Esophagus squamous epithelium (tissue), 5 donors: ENCODE measurements around the gene MIEN1. TPM values are rescaled to one million over a fixed set of nuclear protein-coding genes. Genes with fewer than 3 reads are reported as not detected.

ENCODE experiments used
- DNase-seq: peaks from one replicate; lab custom pipeline; 2025; lab: John Stamatoyannopoulos, UW
- H3K27ac ChIP-seq, 4 donors: fragments of 200-600 bp; sonication (generic); one replicate each; pipeline ENCODE4 v1.5.1; 2016 to 2019; ENCODE audit warnings: mild to moderate bottlenecking in 1 of 4
- H3K27me3 ChIP-seq, 4 donors: fragments of 200-600 bp; sonication (generic); 1 replicate in 3 of 4; 2 replicates in 1 of 4; pipeline versions ENCODE4 v1.5.1 to v1.6.0; 2017 to 2021; ENCODE audit warnings: antibody characterized with exemption in 1 of 4
- H3K36me3 ChIP-seq, 3 donors: fragments of 200-600 bp; sonication (generic); one replicate each; pipeline ENCODE4 v1.5.1; 2016 to 2019
- H3K4me1 ChIP-seq, 3 donors: fragments of 200-600 bp; sonication (generic); one replicate each; pipeline ENCODE4 v1.5.1; 2017 to 2019
- H3K4me3 ChIP-seq, 4 donors: fragments of 200-600 bp; sonication (generic); 1 replicate in 3 of 4; 2 replicates in 1 of 4; pipeline ENCODE4 v1.5.1; 2016 to 2019; ENCODE audit warnings: mild to moderate bottlenecking in 2 of 4, moderate library complexity in 1 of 4
- H3K9me3 ChIP-seq, 3 donors: fragments of 200-600 bp; sonication (generic); one replicate each; pipeline ENCODE4 v1.5.1; 2016 to 2019
- POLR2A ChIP-seq, 4 donors: fragments of 450-650 bp; IDR thresholded peaks; one replicate each; pipeline ENCODE4 v1.6.1; 2017; ENCODE audit warnings: antibody characterized with exemption in 4 of 4, mild to moderate bottlenecking in 4 of 4, moderate library complexity in 3 of 4
- WGBS, 2 donors: methylation state at CpG; one replicate each; pipeline ENCODE4 v1.1.5; 2018; 5-methylcytosine and 5-hydroxymethylcytosine counted together
- intact Hi-C: fragments of 100-400 bp; cut with DNase I; formaldehyde crosslinking; loops from one replicate; pipeline ENCODE4 v1.15.0; 2022
- total RNA-seq, 4 donors: library from RNA; depleted of rRNA; stranded (reverse); fragments of >200 nt; gene quantifications; one replicate each; pipeline ENCODE4 v1.1.0, GENCODE V29; 2016
- TF ChIP-seq, protein P1 (sequence below), 6 experiments: fragments of 450-650 bp in 4 of 6; fragments of 200-600 bp in 2 of 6; sonication (generic) in 2 of 6; IDR thresholded peaks; one replicate each; pipeline ENCODE4 v1.5.1; 2016 to 2019; ENCODE audit warnings: antibody characterized with exemption in 6 of 6, mild to moderate bottlenecking in 4 of 6, moderate library complexity in 4 of 6
- donor health status: DM: yes; HTN: yes; CAD: no.

MIEN1 gene
- total RNA-seq, 4 donors from 2014 or later: 44.4 to 55.2 (median 53.2) TPM

DNA sequence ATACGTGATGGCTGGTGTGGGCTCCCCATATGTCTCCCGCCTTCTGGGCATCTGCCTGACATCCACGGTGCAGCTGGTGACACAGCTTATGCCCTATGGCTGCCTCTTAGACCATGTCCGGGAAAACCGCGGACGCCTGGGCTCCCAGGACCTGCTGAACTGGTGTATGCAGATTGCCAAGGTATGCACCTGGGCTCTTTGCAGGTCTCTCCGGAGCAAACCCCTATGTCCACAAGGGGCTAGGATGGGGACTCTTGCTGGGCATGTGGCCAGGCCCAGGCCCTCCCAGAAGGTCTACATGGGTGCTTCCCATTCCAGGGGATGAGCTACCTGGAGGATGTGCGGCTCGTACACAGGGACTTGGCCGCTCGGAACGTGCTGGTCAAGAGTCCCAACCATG is 5.6 kb downstream of the MIEN1 start:
- Histone ChIP-seq H3K27ac (no peak overlapping the region), H3K9me3 (no peaks in the 10 kb centered on the region), H3K4me1 (peaks cover 8 to 37% (median 9%) of the 10 kb centered on the region in 3 donors), H3K27me3 (no peaks in the 10 kb centered on the region), H3K4me3 (no peak overlapping the region), H3K36me3 (peaks cover 16 to 96% (median 27%) of the 10 kb centered on the region in 3 donors)
- TF ChIP-seq POLR2A (IDR thresholded peaks at IDR 0.05): no peak
- TF ChIP-seq, protein P1, sequence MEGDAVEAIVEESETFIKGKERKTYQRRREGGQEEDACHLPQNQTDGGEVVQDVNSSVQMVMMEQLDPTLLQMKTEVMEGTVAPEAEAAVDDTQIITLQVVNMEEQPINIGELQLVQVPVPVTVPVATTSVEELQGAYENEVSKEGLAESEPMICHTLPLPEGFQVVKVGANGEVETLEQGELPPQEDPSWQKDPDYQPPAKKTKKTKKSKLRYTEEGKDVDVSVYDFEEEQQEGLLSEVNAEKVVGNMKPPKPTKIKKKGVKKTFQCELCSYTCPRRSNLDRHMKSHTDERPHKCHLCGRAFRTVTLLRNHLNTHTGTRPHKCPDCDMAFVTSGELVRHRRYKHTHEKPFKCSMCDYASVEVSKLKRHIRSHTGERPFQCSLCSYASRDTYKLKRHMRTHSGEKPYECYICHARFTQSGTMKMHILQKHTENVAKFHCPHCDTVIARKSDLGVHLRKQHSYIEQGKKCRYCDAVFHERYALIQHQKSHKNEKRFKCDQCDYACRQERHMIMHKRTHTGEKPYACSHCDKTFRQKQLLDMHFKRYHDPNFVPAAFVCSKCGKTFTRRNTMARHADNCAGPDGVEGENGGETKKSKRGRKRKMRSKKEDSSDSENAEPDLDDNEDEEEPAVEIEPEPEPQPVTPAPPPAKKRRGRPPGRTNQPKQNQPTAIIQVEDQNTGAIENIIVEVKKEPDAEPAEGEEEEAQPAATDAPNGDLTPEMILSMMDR (IDR thresholded peaks at IDR 0.05): no peak
- DNase-seq: no peak
- WGBS, 2 donors: 94% methylated on average over 5 of the region's 13 CpGs; no CpG with 5 or more reads in 1 of the 2 donors
- intact Hi-C loops: no loop called here

DNA sequence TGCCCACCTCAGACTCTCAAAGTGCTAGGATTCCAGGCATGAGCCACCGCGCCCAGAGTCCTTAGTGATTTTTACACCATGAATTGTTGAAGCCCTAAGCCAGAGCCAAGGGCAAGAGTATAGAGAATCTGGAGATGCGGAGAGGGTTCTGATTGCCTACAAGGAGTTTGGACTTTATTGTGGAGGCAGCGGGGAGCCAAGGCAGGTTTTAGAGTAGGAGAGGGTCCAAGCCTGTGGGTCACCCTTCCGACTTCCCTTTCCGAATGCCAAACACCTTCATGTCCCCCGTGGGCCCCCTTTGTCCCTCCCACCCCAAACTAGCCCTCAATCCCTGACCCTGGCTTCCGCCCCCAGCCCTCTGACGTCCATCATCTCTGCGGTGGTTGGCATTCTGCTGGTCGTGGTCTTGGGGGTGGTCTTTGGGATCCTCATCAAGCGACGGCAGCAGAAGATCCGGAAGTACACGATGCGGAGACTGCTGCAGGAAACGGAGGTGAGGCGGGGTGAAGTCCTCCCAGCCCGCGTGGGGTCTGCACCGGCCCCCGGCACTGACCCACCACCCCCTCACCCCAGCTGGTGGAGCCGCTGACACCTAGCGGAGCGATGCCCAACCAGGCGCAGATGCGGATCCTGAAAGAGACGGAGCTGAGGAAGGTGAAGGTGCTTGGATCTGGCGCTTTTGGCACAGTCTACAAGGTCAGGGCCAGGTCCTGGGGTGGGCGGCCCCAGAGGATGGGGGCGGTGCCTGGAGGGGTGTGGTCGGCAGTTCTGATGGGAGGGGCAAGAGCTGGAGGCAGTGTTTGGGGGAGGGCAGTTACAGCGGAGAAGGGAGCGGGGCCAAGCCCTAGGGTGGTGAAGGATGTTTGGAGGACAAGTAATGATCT is 7.1 kb downstream of the MIEN1 start:
- 82 to 96% methylated on average over 4 to 16 of the region's 34 CpGs for WGBS, 2 donors
- no peaks in the 10 kb centered on the region for H3K9me3 ChIP-seq
- H3K36me3 ChIP-seq: peaks cover 16 to 99% (median 22%) of the 10 kb centered on the region in 3 donors
- peak overlapping the region in 2 of 4 donors; percentile 30 to 48 for H3K27ac ChIP-seq
- peaks cover 0 to 35% (median 0%) of the 10 kb centered on the region in 3 donors for H3K4me1 ChIP-seq
- TF ChIP-seq, protein P1 (IDR thresholded peaks at IDR 0.05): no peak
- no peak for TF ChIP-seq POLR2A (IDR thresholded peaks at IDR 0.05)
- intact Hi-C loops: no loop called here
- no peaks in the 10 kb centered on the region for H3K27me3 ChIP-seq
- DNase-seq: no peak
- H3K4me3 ChIP-seq: no peak overlapping the region

DNA sequence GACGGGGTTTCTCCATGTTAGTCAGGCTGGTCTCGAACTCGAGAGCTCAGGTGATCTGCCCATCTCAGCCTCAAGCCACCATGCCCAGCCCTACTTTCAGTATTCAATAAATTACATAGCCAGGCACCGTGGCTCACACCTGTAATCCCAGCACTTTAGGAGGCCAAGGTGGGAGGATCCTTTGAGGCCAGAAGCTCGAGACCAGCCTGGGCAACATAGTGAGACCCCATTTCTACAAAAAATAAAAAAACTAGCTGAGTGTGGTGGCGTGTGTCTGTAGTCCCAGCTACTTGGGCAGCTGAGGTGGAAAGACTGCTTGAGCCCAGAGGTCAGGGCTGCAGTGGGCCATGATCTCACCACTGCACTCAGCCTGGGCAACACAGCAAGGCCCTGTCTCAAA is 8.2 kb downstream of the MIEN1 start:
- Histone ChIP-seq H3K9me3 (no peaks in the 10 kb centered on the region), H3K27ac (no peak overlapping the region), H3K36me3 (peaks cover 16 to 99% (median 17%) of the 10 kb centered on the region in 3 donors), H3K27me3 (no peaks in the 10 kb centered on the region), H3K4me1 (peaks cover 0 to 31% (median 3%) of the 10 kb centered on the region in 3 donors), H3K4me3 (no peak overlapping the region)
- intact Hi-C loops: no loop called here
- no peak for DNase-seq
- TF ChIP-seq, protein P1 (IDR thresholded peaks at IDR 0.05): no peak
- no peak for TF ChIP-seq POLR2A (IDR thresholded peaks at IDR 0.05)
- WGBS, 2 donors: 86 to 96% methylated on average over 4 to 6 of the region's 6 CpGs

DNA sequence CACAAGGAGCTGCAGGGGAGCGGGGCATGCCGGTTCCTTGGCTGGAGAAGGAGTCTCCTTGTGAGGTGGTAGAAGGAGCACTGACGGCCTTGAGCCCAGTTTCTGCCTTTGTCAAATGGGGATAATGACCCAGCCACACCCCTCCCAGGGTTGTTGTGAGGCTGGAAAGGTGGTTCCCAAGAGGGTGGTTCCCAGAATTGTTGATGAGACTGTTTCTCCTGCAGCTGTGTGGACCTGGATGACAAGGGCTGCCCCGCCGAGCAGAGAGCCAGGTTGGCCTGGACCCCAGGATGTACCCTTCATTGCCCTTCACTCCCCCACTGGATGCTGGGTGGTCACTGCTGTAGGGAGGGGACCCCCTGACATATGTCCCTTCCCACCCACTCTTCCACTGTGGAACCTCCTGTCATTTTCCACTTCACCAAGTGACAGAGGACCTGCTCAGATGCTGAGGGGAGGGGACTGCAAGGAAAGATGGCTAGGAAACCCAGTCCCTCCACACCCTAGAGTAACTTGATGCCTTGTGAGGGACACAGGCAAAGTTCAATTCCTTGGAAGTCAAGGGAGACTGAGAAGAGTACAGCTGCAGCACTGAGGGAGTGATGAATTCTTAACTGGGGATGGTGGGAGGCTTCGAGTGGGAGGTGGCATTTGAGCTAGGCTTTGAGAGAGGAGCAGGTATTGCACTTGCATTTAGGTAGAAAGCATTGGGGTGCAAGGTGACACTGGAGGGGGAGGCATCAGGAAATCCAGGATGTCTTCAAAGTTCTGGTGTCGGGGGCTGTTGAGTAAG is 10.6 kb downstream of the MIEN1 start:
- DNase-seq: no peak
- no peaks in the 10 kb centered on the region for H3K9me3 ChIP-seq
- no peak overlapping the region for H3K4me3 ChIP-seq
- no peaks in the 10 kb centered on the region for H3K27me3 ChIP-seq
- no peak for TF ChIP-seq POLR2A (IDR thresholded peaks at IDR 0.05)
- TF ChIP-seq, protein P1 (IDR thresholded peaks at IDR 0.05): no peak
- WGBS, 2 donors: 82 to 88% methylated on average over 2 to 7 of the region's 7 CpGs
- intact Hi-C loops: no loop called here
- peaks cover 17 to 55% (median 18%) of the 10 kb centered on the region in 3 donors for H3K4me1 ChIP-seq
- peak overlapping the region in 2 of 4 donors; percentile 0 to 13 for H3K27ac ChIP-seq
- H3K36me3 ChIP-seq: peaks cover 12 to 99% (median 20%) of the 10 kb centered on the region in 3 donors
